Muscle of leg (tissue), 11 donors: Measurements from ENCODE around the gene CTSD. TPM values are rescaled to one million over a fixed set of nuclear protein-coding genes. Genes with fewer than 3 reads are reported as not detected.

ENCODE experiments used
- DNase-seq: peaks from one replicate; pipeline ENCODE4 v3.0.0; 2013
- H3K27ac ChIP-seq: one replicate; pipeline ENCODE4 v1.5.1; 2013; ENCODE audit warnings: mild to moderate bottlenecking, low read length, control low read depth
- H3K27me3 ChIP-seq: one replicate; pipeline ENCODE4 v1.6.1; 2013; ENCODE audit warnings: low read length; ENCODE audit not compliant: control insufficient read depth, insufficient read depth
- H3K36me3 ChIP-seq: one replicate; pipeline ENCODE4 v1.6.1; 2013; ENCODE audit warnings: low read length; ENCODE audit not compliant: control insufficient read depth, insufficient read depth
- H3K4me1 ChIP-seq: one replicate; pipeline ENCODE4 v1.6.1; 2013; ENCODE audit warnings: low read length; ENCODE audit not compliant: control insufficient read depth, insufficient read depth
- H3K4me3 ChIP-seq: one replicate; pipeline ENCODE4 v1.5.1; 2013; ENCODE audit warnings: low read length, control low read depth
- H3K9me3 ChIP-seq: replicated peaks from 2 replicates; pipeline ENCODE4 v1.6.1; 2013; ENCODE audit warnings: low read depth, low read length; ENCODE audit not compliant: control insufficient read depth
- WGBS: methylation state at CpG from one replicate; pipeline ENCODE4 v1.1.5; 2013; ENCODE audit warnings: missing lambda C conversion rate; ENCODE audit not compliant: insufficient coverage; 5-methylcytosine and 5-hydroxymethylcytosine counted together
- polyA plus RNA-seq, 8 donors: library from polyadenylated mRNA; unstranded; fragments of 120-200 nt; gene quantifications; one replicate each; pipeline versions ENCODE4 v1.2.1 to v1.2.3, GENCODE V29; 2013; ENCODE audit warnings: inconsistent platforms in 1 of 8, low replicate concordance in 1 of 8; ENCODE audit not compliant: insufficient read length in 8 of 8, insufficient read depth in 1 of 8
- total RNA-seq: library from RNA; stranded (reverse); fragments of 120-200 nt; gene quantifications from one replicate; pipeline ENCODE4 v1.2.4, GENCODE V29; 2013

The CTSD gene
- total and polyA plus RNA-seq, 9 donors: 56.9 to 120 (median 91.6) TPM

DNA sequence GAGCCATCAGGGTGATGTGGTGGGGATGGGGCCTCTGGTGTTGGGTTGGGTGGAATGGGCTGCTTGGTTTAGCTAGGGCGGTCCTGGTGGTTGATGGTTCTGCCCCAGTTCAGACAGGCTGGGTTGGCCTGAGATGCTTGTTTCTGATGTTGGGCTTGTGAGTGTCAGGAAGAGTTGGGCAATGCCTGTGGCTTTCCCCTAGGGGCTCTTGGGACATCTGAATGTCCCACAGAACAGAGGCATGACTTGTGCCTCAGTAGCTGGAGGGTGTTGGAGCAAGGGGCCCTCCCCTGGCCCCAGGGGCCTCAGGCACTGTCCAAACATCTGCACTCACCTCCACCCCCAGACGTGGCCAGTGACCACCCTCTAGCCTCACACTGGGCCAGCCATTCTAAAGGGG, 14.0 kb upstream of the CTSD start:
- H3K4me1 ChIP-seq: peaks cover 6% of the 10 kb centered on the region
- H3K4me3 ChIP-seq: no peak overlapping the region
- H3K9me3 ChIP-seq: peaks cover 3% of the 10 kb centered on the region
- WGBS: 75% methylated on average over 2 of the region's 2 CpGs
- no peak overlapping the region for H3K27ac ChIP-seq
- H3K27me3 ChIP-seq: peaks cover 8% of the 10 kb centered on the region
- H3K36me3 ChIP-seq: no peaks in the 10 kb centered on the region
- DNase-seq: no peak

DNA sequence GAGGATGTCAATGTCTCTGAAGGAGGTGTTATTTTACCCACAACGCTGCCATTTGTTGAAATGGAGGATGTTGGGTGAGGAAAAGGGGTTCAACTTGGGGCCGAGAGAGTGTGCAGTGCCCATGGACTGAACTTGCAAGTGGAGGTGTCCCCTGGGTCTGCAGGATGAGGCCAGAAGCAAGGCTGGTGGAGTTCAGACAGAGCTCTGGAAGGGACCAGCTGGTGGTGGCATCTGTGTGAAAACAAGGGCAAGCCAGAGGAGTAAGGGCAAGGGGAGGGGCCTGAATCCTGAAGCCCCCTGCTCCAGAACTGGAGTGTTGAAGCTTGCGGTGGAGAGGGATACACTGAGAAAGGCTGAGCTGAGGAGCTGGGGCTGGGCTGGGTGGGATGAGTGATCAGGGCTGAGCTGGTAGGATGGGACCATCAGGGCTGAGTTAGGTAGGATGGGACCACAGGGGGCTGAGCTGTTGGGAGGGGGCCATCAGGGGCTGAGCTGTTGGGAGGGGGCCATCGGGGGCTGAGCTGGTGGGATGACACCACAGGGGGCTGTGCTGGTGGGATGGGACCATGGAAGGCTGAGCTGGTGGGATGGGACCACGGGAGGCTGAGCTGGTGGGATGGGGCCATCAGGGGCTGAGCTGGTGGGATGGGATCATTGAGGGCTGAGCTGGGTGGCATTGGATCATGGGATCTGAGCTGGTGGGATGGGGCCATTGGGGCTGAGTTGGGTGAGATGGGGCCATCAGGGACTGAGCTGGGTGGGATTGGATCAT, 13.4 kb upstream of the CTSD start:
- peaks cover 11% of the 10 kb centered on the region for H3K27me3 ChIP-seq
- DNase-seq: no peak
- peaks cover 6% of the 10 kb centered on the region for H3K4me1 ChIP-seq
- peaks cover 3% of the 10 kb centered on the region for H3K9me3 ChIP-seq
- no peaks in the 10 kb centered on the region for H3K36me3 ChIP-seq
- 92% methylated on average over 5 of the region's 5 CpGs for WGBS
- H3K27ac ChIP-seq: no peak overlapping the region
- H3K4me3 ChIP-seq: no peak overlapping the region

- WGBS: 84% methylated on average over 10 of the region's 11 CpGs
- Histone ChIP-seq H3K27me3 (peaks cover 12% of the 10 kb centered on the region), H3K27ac (no peak overlapping the region)
Measured at GRCh38 chr11:1776331-1776851, 12.7 kb upstream of the CTSD start.

DNA sequence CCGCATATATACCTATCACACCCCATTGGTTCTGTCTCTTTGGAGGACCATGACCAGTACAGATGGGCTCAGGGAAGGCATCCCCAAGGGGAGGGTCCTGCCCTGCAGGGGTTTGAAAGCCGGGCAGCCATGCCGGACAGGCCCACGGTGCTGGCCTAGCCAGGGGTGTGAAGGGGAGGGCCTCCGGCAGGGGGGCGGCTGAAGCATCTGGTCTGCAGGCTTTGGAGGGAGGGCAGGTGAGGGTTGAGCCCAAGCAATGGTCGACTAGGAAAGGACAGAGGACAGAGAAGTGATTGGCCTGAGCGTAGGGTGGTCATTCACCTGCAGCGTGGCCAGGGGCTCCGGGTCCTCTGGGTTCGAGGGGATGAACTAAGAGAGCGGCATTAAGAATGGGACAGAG, 11.2 kb upstream of the CTSD start:
- H3K4me3 ChIP-seq: no peak overlapping the region
- WGBS: 82% methylated on average over 8 of the region's 12 CpGs

More at GRCh38 chr11:1776331-1776851, 12.7 kb upstream of the CTSD start:
- Histone ChIP-seq H3K9me3 (peaks cover 3% of the 10 kb centered on the region), H3K4me1 (peaks cover 4% of the 10 kb centered on the region), H3K4me3 (no peak overlapping the region), H3K36me3 (no peaks in the 10 kb centered on the region)
- DNase-seq: no peak

DNA sequence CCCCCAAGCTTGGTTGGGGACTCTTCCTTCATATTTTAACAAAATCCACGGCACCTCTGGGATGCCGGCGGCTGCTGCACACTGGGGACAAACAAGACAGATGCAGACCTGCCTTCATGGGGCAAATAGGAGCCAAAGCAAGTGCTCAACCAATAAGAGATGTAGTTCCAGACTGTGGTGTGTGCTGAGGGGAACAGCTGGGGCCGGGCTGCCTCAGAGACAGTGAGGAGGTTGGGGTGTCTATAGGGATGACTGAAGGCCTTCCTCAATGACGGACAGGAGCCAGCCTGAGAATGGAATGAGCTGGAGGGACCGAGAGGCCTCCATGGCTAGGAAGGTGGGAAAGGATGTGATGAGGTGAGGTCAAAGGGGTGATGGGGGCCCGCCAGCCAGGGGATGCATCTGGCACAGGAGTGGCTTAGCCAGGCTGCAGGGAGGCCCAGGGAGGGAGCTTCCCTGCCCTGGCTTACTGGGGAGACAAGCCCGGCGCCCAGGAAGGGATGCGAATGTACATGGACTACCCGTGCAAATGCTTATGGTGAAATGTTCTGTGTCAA, 10.3 kb upstream of the CTSD start:
- Histone ChIP-seq H3K36me3 (no peaks in the 10 kb centered on the region), H3K27me3 (peaks cover 9% of the 10 kb centered on the region), H3K4me1 (no peaks in the 10 kb centered on the region), H3K27ac (no peak overlapping the region), H3K4me3 (no peak overlapping the region), H3K9me3 (peaks cover 3% of the 10 kb centered on the region)
- no peak for DNase-seq
- WGBS: 90% methylated on average over 10 of the region's 11 CpGs

More for the DNA sequence above, 11.2 kb upstream of the CTSD start:
- Histone ChIP-seq H3K9me3 (peaks cover 3% of the 10 kb centered on the region), H3K27me3 (peaks cover 14% of the 10 kb centered on the region), H3K36me3 (no peaks in the 10 kb centered on the region), H3K4me1 (no peaks in the 10 kb centered on the region), H3K27ac (no peak overlapping the region)
- no peak for DNase-seq

- Histone ChIP-seq H3K27me3 (peaks cover 9% of the 10 kb centered on the region), H3K4me1 (no peaks in the 10 kb centered on the region), H3K4me3 (no peak overlapping the region), H3K27ac (no peak overlapping the region), H3K36me3 (no peaks in the 10 kb centered on the region), H3K9me3 (peaks cover 3% of the 10 kb centered on the region)
- DNase-seq: no peak
- WGBS: 90% methylated on average over 5 of the region's 10 CpGs
Measured at GRCh38 chr11:1773131-1773993, 9.6 kb upstream of the CTSD start.

DNA sequence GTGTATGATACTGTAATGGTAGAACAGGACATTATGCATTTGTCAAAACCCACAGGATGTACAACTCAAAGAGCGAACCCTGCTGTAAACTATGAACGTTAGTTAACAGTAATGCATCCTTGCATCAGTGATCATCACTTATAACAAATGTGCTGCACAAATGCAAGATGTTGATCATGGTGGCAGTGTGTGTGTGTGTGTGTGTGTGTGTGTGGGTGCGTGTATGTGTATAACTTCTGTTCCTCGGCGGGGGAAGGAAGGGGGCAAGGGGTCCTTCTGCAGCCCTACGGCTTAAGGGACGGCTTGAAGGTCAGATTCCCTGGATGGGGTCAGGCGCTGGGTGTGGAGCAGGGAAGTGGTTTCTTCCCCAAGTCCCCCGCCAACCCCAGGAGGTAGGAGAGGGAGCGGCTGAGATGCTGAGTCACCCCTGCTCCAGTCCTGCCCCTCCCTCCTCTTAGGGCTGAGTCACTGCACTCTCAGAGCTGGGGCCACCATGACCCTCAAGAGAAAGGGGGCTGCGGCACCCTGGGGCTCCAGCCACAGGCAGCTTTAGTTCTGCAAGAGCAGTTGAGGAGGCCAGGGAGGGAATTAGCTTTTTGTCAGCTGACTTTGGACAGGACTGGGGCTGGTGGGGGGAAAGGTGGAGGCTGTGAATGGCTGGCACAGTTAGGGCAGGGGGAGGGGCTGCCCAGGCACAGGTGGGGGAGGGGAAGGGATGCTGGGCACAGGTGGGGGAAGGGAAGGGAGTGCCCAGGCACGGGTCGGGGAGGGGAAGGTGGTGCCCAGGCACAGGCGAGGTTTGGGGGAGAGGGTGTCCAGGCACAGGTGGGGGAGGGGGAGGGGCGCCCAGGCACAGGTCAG, 8.8 kb upstream of the CTSD start:
- Histone ChIP-seq H3K9me3 (peaks cover 3% of the 10 kb centered on the region), H3K4me1 (no peaks in the 10 kb centered on the region), H3K36me3 (no peaks in the 10 kb centered on the region), H3K27ac (no peak overlapping the region), H3K4me3 (no peak overlapping the region), H3K27me3 (peaks cover 9% of the 10 kb centered on the region)
- WGBS: 17% methylated on average over 2 of the region's 15 CpGs
- DNase-seq: no peak

GRCh38 chr11:1771700-1772099, 8.0 kb upstream of the CTSD start:
- Histone ChIP-seq H3K27me3 (peaks cover 9% of the 10 kb centered on the region), H3K9me3 (peaks cover 1% of the 10 kb centered on the region), H3K27ac (no peak overlapping the region), H3K36me3 (no peaks in the 10 kb centered on the region), H3K4me1 (no peaks in the 10 kb centered on the region), H3K4me3 (no peak overlapping the region)
- WGBS: 96% methylated on average over 3 of the region's 6 CpGs
- no peak for DNase-seq

GRCh38 chr11:1771273-1771672, 7.5 kb upstream of the CTSD start:
- no peak overlapping the region for H3K4me3 ChIP-seq
- WGBS: 85% methylated on average over 10 of the region's 18 CpGs
- no peak overlapping the region for H3K27ac ChIP-seq
- no peaks in the 10 kb centered on the region for H3K36me3 ChIP-seq
- H3K4me1 ChIP-seq: no peaks in the 10 kb centered on the region
- H3K27me3 ChIP-seq: peaks cover 6% of the 10 kb centered on the region
- H3K9me3 ChIP-seq: no peaks in the 10 kb centered on the region
- DNase-seq: no peak
